HG02973 (cell line): ENCODE data around the gene HPGDS.
"Not testable (repeated sequence)": the region's sequence is repeated elsewhere in the genome, so short reads cannot be mapped to it uniquely, and the experiment has no call there.

Experiments
- ATAC-seq: cut with Tn5 transposase; IDR thresholded peaks from one replicate; pipeline ENCODE4 v1.9.1; 2021; ENCODE audit warnings: moderate library complexity; ENCODE audit not compliant: unreplicated experiment

The HPGDS gene

GRCh38 chr4:94342694-94343093 is at the start of gene HPGDS:
Gene HPGDS, minus strand, starts transcription at chr4:94342836. Its CDS starts 8,207 bp downstream, at chr4:94334629.
- no peak for ATAC-seq

GRCh38 chr4:94390804-94391410 is 48.3 kb upstream of the HPGDS start:
- no peak for ATAC-seq

- ATAC-seq, result no peak
Measured at GRCh38 chr4:94389595-94390267, 47.1 kb upstream of the HPGDS start.

- ATAC-seq, result not testable (repeated sequence)
Measured at GRCh38 chr4:94387965-94388364, 45.3 kb upstream of the HPGDS start.

GRCh38 chr4:94385452-94385851 is 42.8 kb upstream of the HPGDS start:
- ATAC-seq, result not testable (repeated sequence)

- not testable (repeated sequence) for ATAC-seq
Measured at GRCh38 chr4:94382891-94383290, 40.3 kb upstream of the HPGDS start.

GRCh38 chr4:94378047-94378446 is 35.4 kb upstream of the HPGDS start:
- no peak for ATAC-seq

GRCh38 chr4:94377294-94377693 is 34.7 kb upstream of the HPGDS start:
- ATAC-seq, result no peak

GRCh38 chr4:94375364-94375763 is 32.7 kb upstream of the HPGDS start:
- no peak for ATAC-seq

GRCh38 chr4:94373752-94374151 is 31.1 kb upstream of the HPGDS start:
- ATAC-seq, result no peak

GRCh38 chr4:94372991-94373390 is 30.4 kb upstream of the HPGDS start:
- no peak for ATAC-seq

GRCh38 chr4:94372228-94372978 is 29.8 kb upstream of the HPGDS start:
- ATAC-seq, result no peak

GRCh38 chr4:94371290-94371689 is 28.7 kb upstream of the HPGDS start:
- ATAC-seq, result no peak

- ATAC-seq, result no peak
Measured at GRCh38 chr4:94370533-94371254, 28.1 kb upstream of the HPGDS start.

- no peak for ATAC-seq
Measured at GRCh38 chr4:94369046-94369445, 26.4 kb upstream of the HPGDS start.

GRCh38 chr4:94368459-94368858 is 25.8 kb upstream of the HPGDS start:
- ATAC-seq, result no peak

GRCh38 chr4:94365304-94365703 is 22.7 kb upstream of the HPGDS start:
- ATAC-seq, result no peak

- ATAC-seq, result no peak
Measured at GRCh38 chr4:94364527-94364926, 21.9 kb upstream of the HPGDS start.

GRCh38 chr4:94363136-94363655 is 20.6 kb upstream of the HPGDS start:
- no peak for ATAC-seq

- no peak for ATAC-seq
Measured at GRCh38 chr4:94359838-94360237, 17.2 kb upstream of the HPGDS start.

GRCh38 chr4:94359221-94359620 is 16.6 kb upstream of the HPGDS start:
- ATAC-seq, result no peak
